ENCODE data around the gene JAK1. TPM values are rescaled to one million over a fixed set of nuclear protein-coding genes. Genes with fewer than 3 reads are reported as not detected.
"Not testable (repeated sequence)": the region's sequence is repeated elsewhere in the genome, so short reads cannot be mapped to it uniquely, and the experiment has no call there.

Gene JAK1
- total and polyA plus RNA-seq, 9 donors = 49.2 to 69.5 (median 56.2) TPM

GRCh38 chr1:64929221-64929620 lies 37.1 kb downstream of the JAK1 start:
- no peaks in the 10 kb centered on the region for H3K9me3 ChIP-seq (replicated peaks; ENCODE audit: control insufficient read depth, low read depth, low read length)
- no peaks in the 10 kb centered on the region for H3K27me3 ChIP-seq (ENCODE audit: control insufficient read depth, insufficient read depth, low read length)
- no peaks in the 10 kb centered on the region for H3K36me3 ChIP-seq (ENCODE audit: control insufficient read depth, insufficient read depth, low read length)
- H3K4me3 ChIP-seq (ENCODE audit: low read length) = no peak overlapping the region
- H3K27ac ChIP-seq (ENCODE audit: low read length) = no peak overlapping the region
- no peak for DNase-seq
- peaks cover 11% of the 10 kb centered on the region for H3K4me1 ChIP-seq (ENCODE audit: control insufficient read depth, insufficient read depth, low read length)

GRCh38 chr1:64928325-64928724 lies 38.0 kb downstream of the JAK1 start:
- peaks cover 4% of the 10 kb centered on the region for H3K4me1 ChIP-seq (ENCODE audit: control insufficient read depth, insufficient read depth, low read length)

GRCh38 chr1:64925594-64925993 lies 40.8 kb downstream of the JAK1 start:
- no peaks in the 10 kb centered on the region for H3K9me3 ChIP-seq (replicated peaks; ENCODE audit: control insufficient read depth, low read depth, low read length)
- no peak overlapping the region for H3K27ac ChIP-seq (ENCODE audit: low read length)
- H3K36me3 ChIP-seq (ENCODE audit: control insufficient read depth, insufficient read depth, low read length) = no peaks in the 10 kb centered on the region
- no peak for DNase-seq
- H3K4me3 ChIP-seq (ENCODE audit: low read length) = no peak overlapping the region
- H3K27me3 ChIP-seq (ENCODE audit: control insufficient read depth, insufficient read depth, low read length) = no peaks in the 10 kb centered on the region
- H3K4me1 ChIP-seq (ENCODE audit: control insufficient read depth, insufficient read depth, low read length) = peaks cover 2% of the 10 kb centered on the region
- no CpG with 5 or more reads among the region's 2 CpGs for WGBS (ENCODE audit: insufficient coverage)

More at GRCh38 chr1:64928325-64928724, 38.0 kb downstream of the JAK1 start:
- Histone ChIP-seq H3K4me3 (ENCODE audit: low read length) (no peak overlapping the region), H3K9me3 (replicated peaks; ENCODE audit: control insufficient read depth, low read depth, low read length) (no peaks in the 10 kb centered on the region), H3K27ac (ENCODE audit: low read length) (no peak overlapping the region), H3K27me3 (ENCODE audit: control insufficient read depth, insufficient read depth, low read length) (no peaks in the 10 kb centered on the region), H3K36me3 (ENCODE audit: control insufficient read depth, insufficient read depth, low read length) (no peaks in the 10 kb centered on the region)
- DNase-seq = no peak
- no CpG with 5 or more reads among the region's 2 CpGs for WGBS (ENCODE audit: insufficient coverage)

- H3K27ac ChIP-seq (ENCODE audit: low read length) = no peak overlapping the region
- WGBS (ENCODE audit: insufficient coverage) = 0% methylated on average over 1 of the region's 2 CpGs
- H3K4me1 ChIP-seq (ENCODE audit: control insufficient read depth, insufficient read depth, low read length) = peaks cover 2% of the 10 kb centered on the region
- no peaks in the 10 kb centered on the region for H3K9me3 ChIP-seq (replicated peaks; ENCODE audit: control insufficient read depth, low read depth, low read length)
- no peak for DNase-seq
- no peak overlapping the region for H3K4me3 ChIP-seq (ENCODE audit: low read length)
- no peaks in the 10 kb centered on the region for H3K36me3 ChIP-seq (ENCODE audit: control insufficient read depth, insufficient read depth, low read length)
- H3K27me3 ChIP-seq (ENCODE audit: control insufficient read depth, insufficient read depth, low read length) = no peaks in the 10 kb centered on the region
These were observed 43.0 kb downstream of the JAK1 start for GRCh38 chr1:64923294-64923718.

GRCh38 chr1:64922336-64922735 lies 44.0 kb downstream of the JAK1 start:
- WGBS (ENCODE audit: insufficient coverage) = no CpG with 5 or more reads among the region's 2 CpGs
- Histone ChIP-seq H3K4me1 (ENCODE audit: control insufficient read depth, insufficient read depth, low read length) (peaks cover 9% of the 10 kb centered on the region), H3K4me3 (ENCODE audit: low read length) (no peak overlapping the region), H3K9me3 (replicated peaks; ENCODE audit: control insufficient read depth, low read depth, low read length) (no peaks in the 10 kb centered on the region), H3K27ac (ENCODE audit: low read length) (no peak overlapping the region), H3K27me3 (ENCODE audit: control insufficient read depth, insufficient read depth, low read length) (no peaks in the 10 kb centered on the region), H3K36me3 (ENCODE audit: control insufficient read depth, insufficient read depth, low read length) (no peaks in the 10 kb centered on the region)
- DNase-seq = no peak

GRCh38 chr1:64921771-64922170 lies 44.6 kb downstream of the JAK1 start:
- H3K27me3 ChIP-seq (ENCODE audit: control insufficient read depth, insufficient read depth, low read length) = no peaks in the 10 kb centered on the region
- H3K27ac ChIP-seq (ENCODE audit: low read length) = no peak overlapping the region
- H3K4me3 ChIP-seq (ENCODE audit: low read length) = no peak overlapping the region
- WGBS (ENCODE audit: insufficient coverage) = no CpG with 5 or more reads among the region's 2 CpGs
- H3K9me3 ChIP-seq (replicated peaks; ENCODE audit: control insufficient read depth, low read depth, low read length) = no peaks in the 10 kb centered on the region
- no peak for DNase-seq
- H3K36me3 ChIP-seq (ENCODE audit: control insufficient read depth, insufficient read depth, low read length) = no peaks in the 10 kb centered on the region
- H3K4me1 ChIP-seq (ENCODE audit: control insufficient read depth, insufficient read depth, low read length) = peaks cover 13% of the 10 kb centered on the region

- Histone ChIP-seq H3K27me3 (ENCODE audit: control insufficient read depth, insufficient read depth, low read length) (no peaks in the 10 kb centered on the region), H3K4me3 (ENCODE audit: low read length) (no peak overlapping the region), H3K4me1 (ENCODE audit: control insufficient read depth, insufficient read depth, low read length) (peaks cover 13% of the 10 kb centered on the region), H3K9me3 (replicated peaks; ENCODE audit: control insufficient read depth, low read depth, low read length) (no peaks in the 10 kb centered on the region), H3K36me3 (ENCODE audit: control insufficient read depth, insufficient read depth, low read length) (no peaks in the 10 kb centered on the region), H3K27ac (ENCODE audit: low read length) (peak overlapping the region; percentile 24)
- DNase-seq = peak; percentile 81
- 40% methylated on average over 1 of the region's 3 CpGs for WGBS (ENCODE audit: insufficient coverage)
These were observed 45.3 kb downstream of the JAK1 start for GRCh38 chr1:64920941-64921589.

- not testable (repeated sequence) for H3K36me3 ChIP-seq (ENCODE audit: control insufficient read depth, insufficient read depth, low read length); DNase-seq; H3K27ac ChIP-seq (ENCODE audit: low read length); H3K4me3 ChIP-seq (ENCODE audit: low read length); H3K27me3 ChIP-seq (ENCODE audit: control insufficient read depth, insufficient read depth, low read length); H3K9me3 ChIP-seq (replicated peaks; ENCODE audit: control insufficient read depth, low read depth, low read length)
- WGBS (ENCODE audit: insufficient coverage) = 100% methylated on average over 1 of the region's 7 CpGs
- H3K4me1 ChIP-seq (ENCODE audit: control insufficient read depth, insufficient read depth, low read length) = peaks cover 13% of the 10 kb centered on the region
These were observed 47.2 kb downstream of the JAK1 start for GRCh38 chr1:64919120-64919519.

GRCh38 chr1:64917907-64918306 lies 48.4 kb downstream of the JAK1 start:
- Histone ChIP-seq H3K4me3 (ENCODE audit: low read length) (no peak overlapping the region), H3K36me3 (ENCODE audit: control insufficient read depth, insufficient read depth, low read length) (no peaks in the 10 kb centered on the region), H3K4me1 (ENCODE audit: control insufficient read depth, insufficient read depth, low read length) (peaks cover 13% of the 10 kb centered on the region), H3K27me3 (ENCODE audit: control insufficient read depth, insufficient read depth, low read length) (no peaks in the 10 kb centered on the region), H3K27ac (ENCODE audit: low read length) (no peak overlapping the region), H3K9me3 (replicated peaks; ENCODE audit: control insufficient read depth, low read depth, low read length) (no peaks in the 10 kb centered on the region)
- DNase-seq = no peak

GRCh38 chr1:64917328-64917861 lies 49.0 kb downstream of the JAK1 start:
- DNase-seq = peak; percentile 71
- Histone ChIP-seq H3K9me3 (replicated peaks; ENCODE audit: control insufficient read depth, low read depth, low read length) (no peaks in the 10 kb centered on the region), H3K27ac (ENCODE audit: low read length) (peak overlapping the region; percentile 13), H3K4me3 (ENCODE audit: low read length) (no peak overlapping the region), H3K4me1 (ENCODE audit: control insufficient read depth, insufficient read depth, low read length) (peaks cover 13% of the 10 kb centered on the region), H3K36me3 (ENCODE audit: control insufficient read depth, insufficient read depth, low read length) (no peaks in the 10 kb centered on the region), H3K27me3 (ENCODE audit: control insufficient read depth, insufficient read depth, low read length) (no peaks in the 10 kb centered on the region)
- 25% methylated on average over 2 of the region's 3 CpGs for WGBS (ENCODE audit: insufficient coverage)
